ENCODE results near the gene ANGPTL7.

Gene ANGPTL7

GRCh38 chr1:11187494-11187893 lies 1.7 kb upstream of the ANGPTL7 start:
- no peak overlapping the region for H3K4me3 ChIP-seq (ENCODE audit: low read depth, low read length)
- no peak for TF ChIP-seq CTCF (IDR thresholded peaks at IDR 0.05; ENCODE audit: insufficient read depth, low read depth, low read length, missing control alignments)
- DNase-seq (ENCODE audit: low read depth), result no peak

- H3K4me3 ChIP-seq (ENCODE audit: low read depth, low read length), result no peak overlapping the region
- no peak for TF ChIP-seq CTCF (IDR thresholded peaks at IDR 0.05; ENCODE audit: insufficient read depth, low read depth, low read length, missing control alignments)
- no peak for DNase-seq (ENCODE audit: low read depth)
These were observed 1.2 kb upstream of the ANGPTL7 start for GRCh38 chr1:11187931-11188330.

- H3K4me3 ChIP-seq (ENCODE audit: low read depth, low read length), result no peak overlapping the region
- TF ChIP-seq CTCF (IDR thresholded peaks at IDR 0.05; ENCODE audit: insufficient read depth, low read depth, low read length, missing control alignments), result no peak
- no peak for DNase-seq (ENCODE audit: low read depth)
These were observed 774 bp upstream of the ANGPTL7 start for GRCh38 chr1:11188381-11188780.

- DNase-seq (ENCODE audit: low read depth), result no peak
- H3K4me3 ChIP-seq (ENCODE audit: low read depth, low read length), result no peak overlapping the region
- no peak for TF ChIP-seq CTCF (IDR thresholded peaks at IDR 0.05; ENCODE audit: insufficient read depth, low read depth, low read length, missing control alignments)
These were observed 4.2 kb downstream of the ANGPTL7 start for GRCh38 chr1:11193376-11193775.

GRCh38 chr1:11194407-11195176 lies 5.4 kb downstream of the ANGPTL7 start:
- H3K4me3 ChIP-seq (ENCODE audit: low read depth, low read length), result no peak overlapping the region
- TF ChIP-seq CTCF (IDR thresholded peaks at IDR 0.05; ENCODE audit: insufficient read depth, low read depth, low read length, missing control alignments), result no peak
- DNase-seq (ENCODE audit: low read depth), result no peak

GRCh38 chr1:11196945-11197344 lies 7.8 kb downstream of the ANGPTL7 start:
- no peak for TF ChIP-seq CTCF (IDR thresholded peaks at IDR 0.05; ENCODE audit: insufficient read depth, low read depth, low read length, missing control alignments)
- DNase-seq (ENCODE audit: low read depth), result no peak
- H3K4me3 ChIP-seq (ENCODE audit: low read depth, low read length), result no peak overlapping the region

GRCh38 chr1:11197359-11197758 lies 8.2 kb downstream of the ANGPTL7 start:
- TF ChIP-seq CTCF (IDR thresholded peaks at IDR 0.05; ENCODE audit: insufficient read depth, low read depth, low read length, missing control alignments), result no peak
- H3K4me3 ChIP-seq (ENCODE audit: low read depth, low read length), result no peak overlapping the region
- no peak for DNase-seq (ENCODE audit: low read depth)

Measured in GM12865 (cell line).